Stomach (tissue), 9 donors: Measurements from ENCODE around the gene HOXD8. TPM values are rescaled to one million over a fixed set of nuclear protein-coding genes. Genes with fewer than 3 reads are reported as not detected.

Experiments used
- DNase-seq, 2 donors: peaks; one replicate each; pipeline versions ENCODE4 v3.0.0 to v3.0.0-alpha.2; 2013 to 2019
- H3K27ac ChIP-seq, 5 donors: fragments of 200-600 bp in 4 of 5; sonication (generic) in 4 of 5; one replicate each; pipeline ENCODE4 v1.5.1; 2013 to 2019; ENCODE audit warnings: mild to moderate bottlenecking in 1 of 5, moderate library complexity in 1 of 5
- H3K27me3 ChIP-seq, 3 donors: fragments of 200-600 bp; sonication (generic); one replicate each; pipeline ENCODE4 v1.5.1; 2017 to 2019; ENCODE audit warnings: mixed run types in 1 of 3
- H3K36me3 ChIP-seq, 4 donors: fragments of 200-600 bp; sonication (generic); 1 replicate in 3 of 4; 2 replicates in 1 of 4; pipeline ENCODE4 v1.5.1; 2016 to 2019
- H3K4me1 ChIP-seq, 4 donors: fragments of 200-600 bp; sonication (generic); one replicate each; pipeline ENCODE4 v1.5.1; 2016 to 2019
- H3K4me3 ChIP-seq, 4 donors: fragments of 200-600 bp; sonication (generic) in 3 of 4; one replicate each; pipeline ENCODE4 v1.5.1; 2016 to 2019; ENCODE audit warnings: mild to moderate bottlenecking in 1 of 4
- H3K9me3 ChIP-seq, 4 donors: fragments of 200-600 bp; sonication (generic); one replicate each; pipeline ENCODE4 v1.5.1; 2016 to 2019
- EP300 ChIP-seq: sonication (generic); formaldehyde crosslinking; IDR thresholded peaks from one replicate; pipeline ENCODE4 v1.6.1; 2017; ENCODE audit warnings: antibody characterized with exemption
- POLR2A ChIP-seq, 4 donors: fragments of 450-650 bp; IDR thresholded peaks; one replicate each; pipeline ENCODE4 v1.6.1; 2016; ENCODE audit warnings: antibody characterized with exemption in 4 of 4, control low read depth in 2 of 4, mild to moderate bottlenecking in 1 of 4, moderate library complexity in 1 of 4
- POLR2AphosphoS5 ChIP-seq, 3 donors: sonication (generic); formaldehyde crosslinking; IDR thresholded peaks; one replicate each; pipeline ENCODE4 v1.6.1; 2016; ENCODE audit warnings: antibody characterized with exemption in 3 of 3
- WGBS, 5 donors: extraction: QIAGEN DNeasy Blood & Tissue Kit in 3 of 5; methylation state at CpG; one replicate each; pipeline versions ENCODE4 v1.1.5 to v1.1.7; 2013 to 2018; 5-methylcytosine and 5-hydroxymethylcytosine counted together
- intact Hi-C: fragments of 100-400 bp; cut with DNase I; formaldehyde crosslinking; loops from one replicate; pipeline ENCODE4 v1.15.1; 2023; ENCODE audit warnings: low total_unique reads
- polyA plus RNA-seq, 3 donors: library from polyadenylated mRNA; stranded (reverse); fragments of 200-250 nt; gene quantifications; one replicate each; pipeline ENCODE4 v1.2.3, GENCODE V29; 2013
- total RNA-seq, 5 donors: library from RNA; depleted of rRNA; stranded (reverse); fragments of >200 nt; gene quantifications; one replicate each; pipeline versions ENCODE4 v1.1.0 to v1.2.3, GENCODE V29; 2014 to 2016
- TF ChIP-seq, protein P1 (sequence below), 7 experiments: fragments of 450-650 bp in 4 of 7; fragments of 200-600 bp in 3 of 7; sonication (generic) in 3 of 7; IDR thresholded peaks; one replicate each; pipeline ENCODE4 v1.5.1; 2016 to 2019; ENCODE audit warnings: antibody characterized with exemption in 7 of 7, control low read depth in 2 of 7, mild to moderate bottlenecking in 1 of 7
- donor health status: healthy with polysubstance abuse.
- donor health status: Bipolar disorder and iron deficiency.
- donor health status: healthy.

Gene HOXD8
- total and polyA plus RNA-seq, 8 donors: 0.58 to 15.9 (median 1.8) TPM; not detected in 2

GRCh38 chr2:176152350-176153181, 23.1 kb downstream of the HOXD8 start:
- peak overlapping the region in 2 of 4 donors; percentile 3 to 8 for H3K4me3 ChIP-seq
- H3K27me3 ChIP-seq: peaks cover 38 to 100% (median 97%) of the 10 kb centered on the region in 3 donors
- intact Hi-C loops: no loop called here
- TF ChIP-seq POLR2AphosphoS5 (IDR thresholded peaks at IDR 0.05) (no peak), POLR2A (IDR thresholded peaks at IDR 0.05) (no peak), EP300 (no peak)
- TF ChIP-seq, protein P1, sequence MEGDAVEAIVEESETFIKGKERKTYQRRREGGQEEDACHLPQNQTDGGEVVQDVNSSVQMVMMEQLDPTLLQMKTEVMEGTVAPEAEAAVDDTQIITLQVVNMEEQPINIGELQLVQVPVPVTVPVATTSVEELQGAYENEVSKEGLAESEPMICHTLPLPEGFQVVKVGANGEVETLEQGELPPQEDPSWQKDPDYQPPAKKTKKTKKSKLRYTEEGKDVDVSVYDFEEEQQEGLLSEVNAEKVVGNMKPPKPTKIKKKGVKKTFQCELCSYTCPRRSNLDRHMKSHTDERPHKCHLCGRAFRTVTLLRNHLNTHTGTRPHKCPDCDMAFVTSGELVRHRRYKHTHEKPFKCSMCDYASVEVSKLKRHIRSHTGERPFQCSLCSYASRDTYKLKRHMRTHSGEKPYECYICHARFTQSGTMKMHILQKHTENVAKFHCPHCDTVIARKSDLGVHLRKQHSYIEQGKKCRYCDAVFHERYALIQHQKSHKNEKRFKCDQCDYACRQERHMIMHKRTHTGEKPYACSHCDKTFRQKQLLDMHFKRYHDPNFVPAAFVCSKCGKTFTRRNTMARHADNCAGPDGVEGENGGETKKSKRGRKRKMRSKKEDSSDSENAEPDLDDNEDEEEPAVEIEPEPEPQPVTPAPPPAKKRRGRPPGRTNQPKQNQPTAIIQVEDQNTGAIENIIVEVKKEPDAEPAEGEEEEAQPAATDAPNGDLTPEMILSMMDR (IDR thresholded peaks at IDR 0.05): no peak
- WGBS, 5 donors: 6 to 13% (median 11%) methylated on average over 43 to 48 of the region's 48 CpGs
- peaks cover 0 to 32% (median 18%) of the 10 kb centered on the region in 4 donors for H3K4me1 ChIP-seq
- H3K9me3 ChIP-seq: peaks cover 0 to 8% (median 0%) of the 10 kb centered on the region in 4 donors
- no peaks in the 10 kb centered on the region for H3K36me3 ChIP-seq
- DNase-seq: peak in 1 of 2 donors; percentile 17
- H3K27ac ChIP-seq: no peak overlapping the region

- TF ChIP-seq POLR2A (IDR thresholded peaks at IDR 0.05): no peak
- TF ChIP-seq POLR2AphosphoS5 (IDR thresholded peaks at IDR 0.05): no peak
- TF ChIP-seq, protein P1 (IDR thresholded peaks at IDR 0.05): no peak
- no peak for TF ChIP-seq EP300
- intact Hi-C loops: no loop called here
- WGBS, 5 donors: 10 to 31% (median 20%) methylated on average over 11 of the region's 11 CpGs
- Histone ChIP-seq H3K27me3 (peaks cover 40 to 100% (median 97%) of the 10 kb centered on the region in 3 donors), H3K9me3 (peaks cover 0 to 8% (median 0%) of the 10 kb centered on the region in 4 donors), H3K36me3 (no peaks in the 10 kb centered on the region), H3K4me3 (no peak overlapping the region), H3K27ac (no peak overlapping the region), H3K4me1 (peaks cover 3 to 46% (median 32%) of the 10 kb centered on the region in 4 donors)
- no peak for DNase-seq
These were observed 25.2 kb downstream of the HOXD8 start for GRCh38 chr2:176154576-176155252.

DNA sequence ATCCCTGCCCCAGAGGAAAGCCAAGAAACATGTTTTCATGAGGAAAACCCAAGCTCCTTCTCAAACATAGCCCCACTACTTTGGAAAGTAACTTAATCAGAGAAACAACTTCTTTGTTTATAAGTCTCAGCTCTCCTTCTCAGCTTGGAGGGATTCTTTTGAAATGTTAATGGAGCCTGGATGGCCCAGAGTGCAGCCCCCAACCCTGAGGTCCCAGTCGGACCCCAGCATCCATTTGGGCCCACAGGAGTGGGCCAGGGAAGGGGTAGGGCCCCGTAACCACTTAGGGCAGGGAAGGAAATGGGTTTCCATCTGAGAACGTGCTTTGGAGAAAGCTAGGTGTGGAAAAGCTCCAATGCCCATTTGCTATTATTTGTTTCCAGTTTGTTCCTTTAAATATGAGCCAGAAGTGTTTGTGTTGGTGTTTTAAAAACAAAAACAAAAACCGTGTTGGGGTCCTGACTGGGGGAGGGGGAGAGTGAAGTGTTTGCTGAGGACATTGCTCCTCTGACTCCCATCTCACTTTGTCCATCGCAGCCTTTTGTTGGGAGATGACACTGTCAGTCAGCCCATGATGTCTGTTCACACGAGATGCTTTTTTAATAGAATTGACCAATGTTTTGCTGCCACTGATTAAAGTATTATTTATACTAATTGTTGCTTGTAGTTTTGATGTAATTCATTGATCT, 26.0 kb downstream of the HOXD8 start:
- H3K36me3 ChIP-seq: no peaks in the 10 kb centered on the region
- intact Hi-C loops: no loop called here
- no peak overlapping the region for H3K4me3 ChIP-seq
- H3K27me3 ChIP-seq: peaks cover 42 to 100% (median 99%) of the 10 kb centered on the region in 3 donors
- peaks cover 0 to 8% (median 0%) of the 10 kb centered on the region in 4 donors for H3K9me3 ChIP-seq
- peaks cover 10 to 54% (median 40%) of the 10 kb centered on the region in 4 donors for H3K4me1 ChIP-seq
- no peak for TF ChIP-seq POLR2AphosphoS5 (IDR thresholded peaks at IDR 0.05)
- TF ChIP-seq POLR2A (IDR thresholded peaks at IDR 0.05): no peak
- no peak for TF ChIP-seq EP300
- TF ChIP-seq, protein P1 (IDR thresholded peaks at IDR 0.05): no peak
- DNase-seq: no peak
- WGBS, 5 donors: 10 to 20% (median 11%) methylated on average over 6 of the region's 6 CpGs
- H3K27ac ChIP-seq: no peak overlapping the region

DNA sequence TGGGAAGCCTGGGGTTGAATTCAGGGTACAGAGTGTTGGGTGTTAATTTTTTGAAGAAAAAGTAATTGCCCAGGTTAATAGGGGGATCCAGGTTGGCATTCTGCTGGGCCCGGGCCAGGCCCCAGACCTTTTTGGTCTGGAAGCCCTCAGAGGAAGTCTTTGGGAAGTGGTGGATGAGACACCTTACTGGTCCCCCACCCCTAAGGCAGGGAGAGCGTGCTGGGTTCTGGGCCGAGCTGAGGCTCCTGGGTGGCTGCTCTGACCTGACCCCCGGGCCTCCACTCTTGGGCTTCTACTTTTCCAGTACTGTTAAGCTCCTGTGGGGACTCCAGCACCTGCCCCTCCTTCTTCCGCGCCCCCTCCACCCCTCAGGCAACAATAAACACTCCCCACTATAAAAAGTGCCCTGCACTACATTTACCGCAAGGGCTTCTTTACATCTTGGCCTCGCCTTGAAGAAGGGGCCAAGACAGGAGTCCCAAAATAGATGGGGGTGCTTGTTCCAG, 26.8 kb downstream of the HOXD8 start:
- Histone ChIP-seq H3K4me3 (no peak overlapping the region), H3K4me1 (peaks cover 12 to 61% (median 44%) of the 10 kb centered on the region in 4 donors), H3K36me3 (no peaks in the 10 kb centered on the region), H3K27ac (no peak overlapping the region), H3K27me3 (peaks cover 41 to 100% (median 99%) of the 10 kb centered on the region in 3 donors), H3K9me3 (peaks cover 0 to 8% (median 0%) of the 10 kb centered on the region in 4 donors)
- intact Hi-C loops: no loop called here
- WGBS, 5 donors: 14 to 27% (median 23%) methylated on average over 8 of the region's 8 CpGs
- TF ChIP-seq, protein P1 (IDR thresholded peaks at IDR 0.05): no peak
- TF ChIP-seq EP300 (no peak), POLR2A (IDR thresholded peaks at IDR 0.05) (no peak), POLR2AphosphoS5 (IDR thresholded peaks at IDR 0.05) (no peak)
- no peak for DNase-seq
